HG02798 (cell line): ENCODE results near the gene TPM2.

Experiments used
- ATAC-seq: cut with Tn5 transposase; IDR thresholded peaks from one replicate; pipeline ENCODE4 v1.9.1; 2021; ENCODE audit warnings: mild to moderate bottlenecking; ENCODE audit not compliant: unreplicated experiment, poor library complexity

The TPM2 gene

DNA sequence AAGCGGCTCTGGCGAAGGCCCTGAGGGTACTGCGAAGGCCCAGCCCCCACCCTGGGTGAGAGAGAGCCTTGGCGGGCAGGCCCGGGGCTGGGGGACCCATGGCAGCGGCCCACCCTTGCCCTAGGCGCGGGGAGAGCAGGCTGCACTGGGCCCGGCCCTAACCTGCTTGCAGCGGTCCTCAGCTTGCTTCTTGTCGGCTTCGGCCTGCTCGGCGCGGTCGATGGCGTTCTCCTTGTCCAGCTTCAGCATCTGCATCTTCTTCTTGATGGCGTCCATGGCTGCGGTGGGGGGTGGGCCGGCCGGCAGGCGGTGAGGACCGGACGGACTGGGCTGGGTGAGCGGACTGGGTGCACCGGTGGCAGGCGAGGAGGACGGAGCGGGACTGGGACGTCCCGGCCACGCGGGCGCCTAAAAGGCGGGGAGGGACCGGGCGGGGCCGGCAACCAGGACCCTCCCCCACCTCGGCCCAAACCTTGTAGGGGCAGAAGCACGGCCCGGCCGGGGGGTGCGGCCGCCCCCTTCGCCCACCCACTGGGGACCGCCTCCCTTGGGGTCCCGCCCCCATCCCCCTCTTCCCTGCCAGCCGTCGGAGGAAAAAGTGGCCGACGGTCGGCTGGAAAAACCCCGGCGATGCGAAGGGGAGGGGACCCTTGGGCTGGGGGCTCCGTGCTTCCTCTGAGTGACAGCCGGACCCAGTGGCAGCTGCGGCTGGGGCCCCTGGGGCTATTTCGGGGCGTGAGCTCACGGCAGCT lies at the start of gene TPM2:
TSS of gene TPM2 (minus strand) at position 384 of the 752 bp plus-strand sequence. CDS start at position 276, 108 bp downstream.
- no peak for ATAC-seq

DNA sequence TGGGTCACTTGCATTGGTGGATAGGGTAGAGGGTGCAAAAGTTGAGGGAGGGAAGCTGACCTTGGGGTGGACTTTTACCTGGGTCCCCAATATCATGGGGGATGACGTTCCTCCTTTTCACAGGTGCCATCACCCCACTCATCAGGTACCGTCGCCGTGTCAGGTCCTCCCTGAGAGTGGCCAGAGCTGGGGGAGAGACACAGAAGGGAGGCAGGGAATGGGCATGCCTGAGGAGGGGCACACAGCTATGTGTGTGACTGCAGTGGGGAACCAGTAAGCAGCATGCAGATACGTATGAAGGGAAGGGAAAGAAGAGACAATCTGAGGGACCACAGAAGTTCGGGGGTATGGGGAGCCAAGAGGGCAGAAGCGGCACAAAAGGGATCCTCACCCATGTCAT lies 49.2 kb upstream of the TPM2 start:
- no peak for ATAC-seq

DNA sequence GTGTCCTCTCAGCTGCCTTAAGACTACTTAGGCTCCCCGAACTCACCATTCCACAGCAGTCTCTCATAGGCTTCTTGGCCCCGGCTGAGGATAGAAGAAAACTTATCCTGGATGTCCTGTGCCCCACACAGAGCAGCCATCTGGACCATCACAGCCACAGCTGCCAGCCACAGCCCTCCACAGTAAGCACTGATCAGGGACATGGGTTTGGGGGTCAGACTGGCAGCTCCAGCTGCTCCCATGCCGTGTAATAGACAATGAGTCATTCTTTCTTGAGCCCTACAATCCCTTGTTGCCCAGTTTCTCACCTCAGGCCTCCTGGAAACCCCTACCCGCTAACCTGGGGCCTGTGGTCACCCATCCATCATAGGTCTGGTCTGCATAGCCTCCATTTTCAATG lies 48.5 kb upstream of the TPM2 start:
- no peak for ATAC-seq

- ATAC-seq = no peak
These were observed 47.4 kb upstream of the TPM2 start for GRCh38 chr9:35737143-35737542.

DNA sequence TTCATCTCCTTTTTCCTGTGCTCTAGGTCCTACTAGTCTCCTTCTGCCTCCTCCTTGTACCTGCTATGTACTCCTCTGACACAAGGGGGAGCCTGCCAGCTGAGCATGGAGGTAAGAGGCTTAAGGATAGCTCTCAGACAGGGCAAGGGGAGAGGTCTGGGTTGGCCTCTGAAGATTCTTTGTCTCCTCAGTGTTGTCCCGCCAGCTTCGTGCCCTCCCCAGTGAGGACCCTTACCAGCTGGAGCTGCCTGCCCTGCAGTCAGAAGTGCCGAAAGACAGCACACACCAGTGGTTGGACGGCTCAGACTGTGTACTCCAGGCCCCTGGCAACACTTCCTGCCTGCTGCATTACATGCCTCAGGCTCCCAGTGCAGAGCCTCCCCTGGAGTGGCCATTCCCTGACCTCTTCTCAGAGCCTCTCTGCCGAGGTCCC lies 46.5 kb upstream of the TPM2 start:
- no peak for ATAC-seq

GRCh38 chr9:35734096-35734495 lies 44.4 kb upstream of the TPM2 start:
- no peak for ATAC-seq

- ATAC-seq = peak; percentile 3
These were observed 43.2 kb upstream of the TPM2 start for GRCh38 chr9:35732800-35733541.

GRCh38 chr9:35732185-35732799 lies 42.6 kb upstream of the TPM2 start, which contains the start of the genes CREB3 and TLN1:
TSS of gene CREB3 (plus strand) at chr9:35732666. CDS start at chr9:35732773, 107 bp downstream.
TSS of gene TLN1 (minus strand) at chr9:35732195. CDS start at chr9:35725694, 6,501 bp downstream.
- peak; percentile 82 for ATAC-seq

DNA sequence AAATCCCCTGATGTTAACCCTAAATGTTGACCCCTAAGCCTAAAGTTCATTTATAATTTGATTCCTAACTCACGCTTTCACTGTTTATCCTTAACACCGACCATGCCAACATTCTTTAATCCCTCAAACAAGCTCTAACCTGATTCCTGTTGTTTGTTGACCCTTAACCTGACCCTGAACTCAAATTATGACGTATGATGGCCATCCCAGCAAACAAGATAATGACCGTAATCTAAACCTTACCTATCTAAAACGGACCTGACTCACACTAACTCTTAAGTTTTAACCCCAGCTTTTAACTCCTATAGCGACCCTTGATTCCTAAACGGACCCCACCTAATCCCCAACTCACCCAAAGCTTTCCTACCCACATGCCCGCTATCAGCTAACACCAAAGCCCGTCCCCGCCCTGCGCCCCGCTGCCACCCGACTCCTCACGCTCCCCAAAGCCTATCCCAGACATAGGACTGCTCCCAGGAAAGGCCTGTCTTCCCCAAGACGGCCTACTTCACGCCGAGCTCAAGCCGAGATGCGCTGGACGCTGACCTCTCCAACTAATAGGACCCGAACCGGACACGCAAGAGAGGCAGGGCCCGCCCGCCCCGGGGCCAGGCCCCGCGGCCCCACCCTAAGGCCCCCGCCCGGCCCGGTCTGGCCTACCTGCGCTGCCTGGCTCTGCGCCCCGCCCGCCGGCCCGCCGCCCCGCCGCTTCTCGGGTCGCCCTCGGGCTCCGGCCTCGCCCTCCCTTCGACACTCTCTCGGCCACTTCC lies 41.9 kb upstream of the TPM2 start:
- ATAC-seq = no peak

- ATAC-seq = no peak
These were observed 40.7 kb upstream of the TPM2 start for GRCh38 chr9:35730486-35730854.

DNA sequence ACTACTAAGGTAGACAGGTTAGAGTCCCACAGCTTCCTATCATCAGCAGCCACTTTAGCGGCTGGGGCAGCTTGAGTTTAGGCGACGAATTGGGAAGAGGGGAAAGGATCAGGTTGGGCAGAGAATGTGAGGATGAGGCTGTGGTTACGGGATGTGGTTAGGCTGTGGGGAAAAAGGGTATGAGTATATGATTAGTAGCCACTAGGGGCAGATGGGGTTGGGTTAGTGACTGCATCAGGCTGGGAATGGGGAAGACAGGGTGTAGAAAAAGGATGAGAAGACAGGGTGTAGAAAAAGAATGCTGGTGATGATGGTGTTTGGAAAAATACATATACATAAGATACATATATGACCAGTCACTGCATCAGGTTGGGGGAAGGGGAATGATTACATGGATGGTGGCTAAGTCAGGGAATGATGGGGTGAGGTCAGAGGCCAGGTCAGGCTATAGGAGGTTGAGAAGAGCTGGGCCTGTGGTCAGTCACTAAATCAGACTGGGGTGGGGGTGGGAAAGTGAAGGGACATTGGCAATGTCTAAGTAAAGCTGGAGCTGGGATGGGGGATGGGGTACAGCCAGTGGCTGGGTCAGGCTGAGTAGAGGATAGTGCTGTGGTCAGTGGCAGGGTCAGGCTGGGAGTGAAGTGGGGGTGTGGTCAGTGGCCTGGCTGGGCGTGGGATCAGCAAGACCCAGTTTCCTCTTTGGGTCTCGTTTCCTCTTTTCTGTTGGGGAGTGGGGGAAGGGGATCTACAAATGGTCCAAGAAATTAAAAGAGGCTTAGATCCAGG lies 40.2 kb upstream of the TPM2 start:
- no peak for ATAC-seq

DNA sequence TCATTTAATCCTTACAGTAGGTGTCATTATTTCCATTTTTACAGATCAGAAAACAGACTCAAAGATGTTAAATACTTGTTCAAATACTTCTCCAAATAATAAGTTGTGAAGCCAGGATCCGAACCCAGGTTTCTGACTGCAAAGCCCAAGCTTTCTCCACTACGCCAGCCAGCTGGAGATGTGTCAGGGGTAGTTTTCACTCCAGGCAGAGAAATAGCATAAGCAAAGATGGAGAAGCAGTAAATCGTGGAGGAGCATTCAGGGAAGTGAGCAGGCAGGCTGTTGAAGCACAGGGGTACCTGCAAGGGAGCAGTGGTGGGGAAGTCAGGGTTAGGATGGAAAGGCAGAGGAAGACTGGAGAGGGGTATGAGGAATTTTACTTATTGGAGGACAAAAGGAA lies 39.4 kb upstream of the TPM2 start:
- ATAC-seq = no peak

GRCh38 chr9:35728041-35728971 lies 38.6 kb upstream of the TPM2 start:
- no peak for ATAC-seq

GRCh38 chr9:35727676-35728040 lies 37.9 kb upstream of the TPM2 start:
- no peak for ATAC-seq

- ATAC-seq = no peak
These were observed 37.2 kb upstream of the TPM2 start for GRCh38 chr9:35726931-35727330.

- no peak for ATAC-seq
These were observed 35.6 kb upstream of the TPM2 start for GRCh38 chr9:35725362-35725761.

GRCh38 chr9:35723908-35724307 lies 34.2 kb upstream of the TPM2 start:
- no peak for ATAC-seq

GRCh38 chr9:35723426-35723825 lies 33.7 kb upstream of the TPM2 start:
- ATAC-seq = no peak

DNA sequence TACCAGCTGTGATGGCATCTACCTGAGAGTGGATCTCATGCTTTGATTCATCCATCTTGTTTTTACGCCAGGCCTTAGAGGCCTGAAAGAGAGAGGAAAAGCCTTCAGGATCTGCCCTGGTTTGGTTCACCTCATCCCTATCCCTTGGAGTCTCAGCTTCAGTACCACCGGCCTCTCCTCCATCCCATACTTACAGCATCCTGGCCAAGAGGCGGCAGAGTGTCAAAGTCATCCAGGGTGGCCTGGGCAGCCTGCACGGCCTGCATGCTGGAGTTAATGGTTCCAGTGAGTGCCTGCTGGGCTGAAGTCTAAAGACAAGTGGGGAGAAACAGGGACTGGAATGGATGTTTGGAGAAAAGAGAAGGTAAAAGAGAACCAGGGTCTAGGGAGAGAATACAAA lies 29.8 kb upstream of the TPM2 start:
- no peak for ATAC-seq
